ENCODE measurements around the gene OR6A2. TPM values are rescaled to one million over a fixed set of nuclear protein-coding genes. Genes with fewer than 3 reads are reported as not detected.

OR6A2 gene
- total and polyA plus RNA-seq, 9 of the 15 experiments (the other 6 are each of a cell fraction or from before 2014, with no cell fraction given) = 0.04 to 0.69 (median 0.35) TPM; not detected in 2

DNA sequence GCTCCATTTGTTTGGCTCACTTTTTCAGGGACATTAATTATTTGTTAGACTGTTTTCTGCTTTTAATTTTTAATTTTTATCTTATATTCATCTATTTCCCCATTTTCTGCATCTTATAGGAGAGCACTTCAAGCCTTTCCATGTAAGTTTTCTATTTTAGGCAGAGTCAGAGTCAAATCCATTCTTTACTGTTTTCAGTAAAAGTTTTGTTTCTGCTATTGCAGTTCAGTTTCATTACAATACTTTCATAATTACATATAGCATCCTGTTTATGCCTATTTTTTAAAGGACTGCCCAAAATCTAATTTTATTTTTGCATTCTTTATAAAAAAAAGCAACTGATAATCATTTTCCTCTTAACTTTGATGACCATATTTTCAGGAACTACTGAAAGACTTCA, 42.2 kb upstream of the OR6A2 start:
- no peaks in the 10 kb centered on the region for H4K20me1 ChIP-seq (replicated peaks; ENCODE audit: control insufficient read depth, insufficient read depth, low read length)
- H3K4me3 ChIP-seq = no peak overlapping the region
- no peak for ATAC-seq
- ChIA-PET POLR2A (no interaction called here), CTCF (ENCODE audit: low intra/inter-chr PET ratio) (interaction anchor here (0.7 kb wide), 1 partner anchor 250 kb away, joined by 3 read pairs; no protein-coding TSS in a partner anchor)
- DNase-seq (ENCODE audit: extremely low read depth in 1 of 4, low spot score in 3 of 4) = no peak
- H3K9me1 ChIP-seq (ENCODE audit: control insufficient read depth, insufficient read depth, low read length) = no peaks in the 10 kb centered on the region
- no peak overlapping the region for H3K27ac ChIP-seq (ENCODE audit: extremely low read depth, low read depth, low read length)
- no TSS peak for BruUV-seq (replicated peaks)
- TF ChIP-seq ZNF212 (CRISPR knock-in tag; IDR thresholded peaks at IDR 0.05) = no peak
- TF ChIP-seq, protein P1, sequence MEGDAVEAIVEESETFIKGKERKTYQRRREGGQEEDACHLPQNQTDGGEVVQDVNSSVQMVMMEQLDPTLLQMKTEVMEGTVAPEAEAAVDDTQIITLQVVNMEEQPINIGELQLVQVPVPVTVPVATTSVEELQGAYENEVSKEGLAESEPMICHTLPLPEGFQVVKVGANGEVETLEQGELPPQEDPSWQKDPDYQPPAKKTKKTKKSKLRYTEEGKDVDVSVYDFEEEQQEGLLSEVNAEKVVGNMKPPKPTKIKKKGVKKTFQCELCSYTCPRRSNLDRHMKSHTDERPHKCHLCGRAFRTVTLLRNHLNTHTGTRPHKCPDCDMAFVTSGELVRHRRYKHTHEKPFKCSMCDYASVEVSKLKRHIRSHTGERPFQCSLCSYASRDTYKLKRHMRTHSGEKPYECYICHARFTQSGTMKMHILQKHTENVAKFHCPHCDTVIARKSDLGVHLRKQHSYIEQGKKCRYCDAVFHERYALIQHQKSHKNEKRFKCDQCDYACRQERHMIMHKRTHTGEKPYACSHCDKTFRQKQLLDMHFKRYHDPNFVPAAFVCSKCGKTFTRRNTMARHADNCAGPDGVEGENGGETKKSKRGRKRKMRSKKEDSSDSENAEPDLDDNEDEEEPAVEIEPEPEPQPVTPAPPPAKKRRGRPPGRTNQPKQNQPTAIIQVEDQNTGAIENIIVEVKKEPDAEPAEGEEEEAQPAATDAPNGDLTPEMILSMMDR (IDR thresholded peaks at IDR 0.05 in 2 of 3, conservative IDR thresholded peaks at IDR 0.05 in 1 of 3; ENCODE audit: insufficient read depth in 2 of 3, low read depth in 1 of 3, low read length in 3 of 3) = no peak
- no peak for TF ChIP-seq RUNX1 (IDR thresholded peaks at IDR 0.05; ENCODE audit: low read depth)
- TF ChIP-seq MYNN (IDR thresholded peaks at IDR 0.05) = no peak
- no peak for TF ChIP-seq MYNN (CRISPR knock-in tag; IDR thresholded peaks at IDR 0.05)
- no peak for TF ChIP-seq ZNF282 (CRISPR knock-in tag; IDR thresholded peaks at IDR 0.05)
- TF ChIP-seq EGR1 (conservative IDR thresholded peaks at IDR 0.05) = no peak
- TF ChIP-seq SMAD1 (IDR thresholded peaks at IDR 0.05; ENCODE audit: low read depth, low read length, partially characterized antibody) = no peak
- TF ChIP-seq DACH1 (IDR thresholded peaks at IDR 0.05; ENCODE audit: partially characterized antibody) = no peak
- H3K9me3 ChIP-seq (replicated peaks; ENCODE audit: control insufficient read depth, insufficient read depth, low read depth, low read length) = no peaks in the 10 kb centered on the region
- H3K36me3 ChIP-seq (ENCODE audit: control insufficient read depth, insufficient read depth, low read length) = no peaks in the 10 kb centered on the region
- H2AFZ ChIP-seq (ENCODE audit: low read depth, low read length) = no peak overlapping the region
- H3K27me3 ChIP-seq (ENCODE audit: control insufficient read depth in 2 of 2, insufficient read depth in 2 of 2, low read length in 2 of 2) = no peaks in the 10 kb centered on the region
- H3K4me2 ChIP-seq (ENCODE audit: insufficient read depth, low read length) = no peak overlapping the region
- no peak overlapping the region for H3K9ac ChIP-seq (ENCODE audit: insufficient read depth in 1 of 2, low read depth in 2 of 2, low read length in 2 of 2)
- no peaks in the 10 kb centered on the region for H3K4me1 ChIP-seq (replicated peaks in 1 of 2; ENCODE audit: control insufficient read depth in 2 of 2, insufficient read depth in 2 of 2, low read length in 2 of 2)
- H3K79me2 ChIP-seq (ENCODE audit: control insufficient read depth, insufficient read depth, low read length) = no peaks in the 10 kb centered on the region
- intact Hi-C loops (cut with micrococcal nuclease) (no loop called here), in situ Hi-C loops (cut with MboI) (no loop called here)
- no peak for FAIRE-seq
